GM15510 (cell line): ENCODE data around the gene PLEKHH1.

Experiments used
- POLR2A ChIP-seq: IDR thresholded peaks from 3 replicates; pipeline ENCODE4 v1.6.1; 2011; ENCODE audit warnings: borderline replicate concordance; ENCODE audit not compliant: insufficient read length; ENCODE audit errors: extremely low read depth

Gene PLEKHH1

DNA sequence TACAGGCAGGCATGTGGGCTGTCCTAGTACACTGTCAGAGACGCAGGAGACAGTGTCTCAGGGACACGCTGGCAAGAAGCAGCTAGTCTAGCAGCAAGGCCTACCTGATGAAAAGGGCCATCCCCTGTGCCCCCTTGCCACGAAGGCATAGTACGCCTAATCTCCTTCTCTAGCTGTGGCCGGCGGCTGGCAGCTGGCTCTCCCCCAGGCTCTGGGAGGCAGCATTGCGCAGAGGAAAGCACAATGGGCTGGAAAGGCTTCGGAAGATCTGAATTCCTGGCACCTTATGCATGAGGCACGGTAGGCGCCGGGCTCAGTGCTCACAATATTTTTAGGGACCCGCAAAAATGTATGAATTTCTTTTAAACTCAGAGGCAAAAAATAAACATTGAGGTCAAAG is 16.0 kb upstream of the PLEKHH1 start:
- no peak for TF ChIP-seq POLR2A

DNA sequence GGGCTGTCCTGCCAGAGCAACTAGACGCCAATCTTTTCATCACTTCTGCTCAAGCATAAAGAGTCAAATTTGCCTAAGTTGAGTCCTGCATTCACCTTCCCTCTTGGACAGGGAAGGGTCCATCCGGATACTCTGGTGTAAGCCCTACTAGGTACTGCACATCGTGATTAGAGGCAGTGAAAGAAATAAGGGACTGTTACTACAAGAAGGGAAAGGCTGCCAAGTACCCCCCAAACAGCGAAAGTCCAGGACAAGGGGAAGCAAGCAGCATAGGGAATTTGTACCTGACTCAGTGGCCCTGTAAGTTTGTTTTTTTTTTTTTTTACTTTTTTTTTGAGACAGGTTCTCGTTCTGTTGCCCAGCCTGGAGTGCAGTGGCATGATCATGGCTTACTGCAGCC is 13.7 kb upstream of the PLEKHH1 start:
- TF ChIP-seq POLR2A = no peak

DNA sequence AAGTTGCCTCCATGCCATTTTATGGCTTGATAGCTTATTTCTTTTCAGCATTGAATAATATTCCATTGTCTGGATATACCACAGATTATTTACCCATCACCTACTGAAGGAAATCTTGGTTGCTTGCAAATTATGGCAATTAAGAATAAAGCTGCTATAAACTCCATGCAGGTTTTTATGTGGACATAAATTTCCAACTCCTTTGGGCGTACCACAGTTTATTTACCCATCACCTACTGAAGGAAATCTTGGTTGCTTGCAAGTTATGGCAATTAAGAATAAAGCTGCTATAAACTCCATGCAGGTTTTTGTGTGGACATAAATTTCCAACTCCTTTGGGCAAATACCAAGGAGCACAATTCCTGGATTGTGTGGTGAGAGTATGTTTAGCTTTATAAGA is 12.6 kb upstream of the PLEKHH1 start:
- TF ChIP-seq POLR2A = no peak

DNA sequence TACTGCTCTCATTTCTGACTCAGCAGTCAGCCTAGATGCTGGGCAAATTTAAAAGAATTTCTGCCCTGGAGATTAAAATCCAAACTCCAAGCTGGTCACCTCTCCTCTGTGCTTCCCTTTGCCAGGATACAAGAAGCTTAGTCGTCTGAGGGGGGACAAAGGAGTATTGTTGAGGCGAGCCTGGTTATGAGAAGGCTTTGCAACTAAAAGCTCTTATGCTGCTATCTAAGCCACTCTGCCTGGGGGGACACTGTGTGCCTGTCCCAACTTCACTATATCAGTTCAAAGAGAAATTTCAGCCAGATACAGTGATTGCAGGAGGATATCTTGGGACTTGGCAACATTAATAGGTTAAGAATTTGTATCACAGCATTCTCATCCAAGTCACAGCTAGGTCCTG is 10.8 kb upstream of the PLEKHH1 start:
- no peak for TF ChIP-seq POLR2A

DNA sequence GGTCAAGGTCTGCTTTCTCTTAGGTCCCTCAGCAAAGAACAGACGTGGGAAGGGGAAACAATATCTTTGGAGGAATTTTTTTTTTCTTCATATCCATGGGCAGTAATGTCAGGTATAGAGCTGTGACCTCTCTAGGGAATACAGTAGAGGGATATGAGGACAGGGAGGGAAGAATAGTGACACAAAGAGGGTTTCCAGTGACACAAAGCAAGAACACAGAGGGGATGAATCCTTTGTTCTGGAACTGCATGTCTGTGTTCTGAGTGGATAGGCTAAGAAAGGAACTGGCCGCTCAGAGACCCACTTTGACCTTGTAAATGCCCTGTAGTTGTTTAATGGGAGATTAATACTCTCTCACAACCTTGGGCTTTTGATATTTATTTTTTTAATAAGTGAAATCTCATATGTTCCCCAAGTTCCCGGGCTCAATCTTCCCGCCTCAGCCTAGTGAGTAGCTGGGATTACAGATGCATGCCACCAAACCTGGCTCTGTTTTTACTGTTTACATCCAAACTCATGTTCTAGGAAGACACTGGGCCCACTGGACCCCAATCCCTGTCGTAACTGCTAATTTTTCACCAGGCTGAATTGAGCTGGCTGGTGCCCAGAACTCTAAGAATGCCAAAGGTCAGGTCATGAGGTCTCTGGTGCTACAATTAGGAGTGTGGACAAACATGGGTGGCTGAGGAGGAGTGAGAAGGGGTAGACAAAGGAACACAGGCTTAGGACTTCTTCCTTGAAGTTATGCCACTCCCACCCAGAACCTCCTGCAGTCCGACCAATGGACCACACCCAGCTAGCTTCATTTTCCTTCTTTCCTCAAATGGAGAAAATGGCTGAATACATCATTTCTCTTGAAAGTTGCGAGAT is 9.1 kb upstream of the PLEKHH1 start:
- no peak for TF ChIP-seq POLR2A

DNA sequence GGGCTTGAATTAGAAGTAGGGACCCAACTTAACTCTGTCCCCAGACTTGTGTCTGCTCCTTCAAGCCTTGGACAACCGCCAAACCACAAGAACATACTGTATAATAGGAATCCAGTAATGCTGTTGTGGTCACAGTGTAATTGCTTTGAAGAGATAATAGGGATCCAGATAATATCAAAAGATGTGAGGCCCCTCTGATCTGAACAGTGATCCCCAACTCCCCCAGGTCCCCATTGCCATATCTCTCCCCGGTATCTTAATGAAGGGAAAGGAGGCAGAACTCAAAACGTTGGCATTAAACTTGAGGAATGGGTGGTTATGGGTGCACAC is 8.5 kb upstream of the PLEKHH1 start:
- TF ChIP-seq POLR2A = no peak

DNA sequence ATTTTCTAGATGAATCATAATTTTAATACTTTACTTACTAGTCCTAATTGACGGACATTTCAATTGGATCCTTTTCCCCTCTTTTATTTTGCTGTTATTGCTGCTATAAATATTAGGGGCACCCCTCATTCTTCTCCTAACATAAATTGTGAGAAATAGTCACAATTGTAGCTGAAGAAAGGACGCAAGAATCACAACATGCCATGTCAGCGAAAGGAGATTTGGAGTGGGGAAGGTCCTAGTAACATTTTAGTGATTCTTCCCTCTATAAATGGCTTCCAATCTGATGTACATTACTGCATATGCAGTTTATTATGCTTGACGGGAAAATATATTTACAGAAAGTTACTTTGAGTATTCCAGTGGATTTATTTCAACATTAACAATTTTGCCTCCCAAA is 7.7 kb upstream of the PLEKHH1 start:
- no peak for TF ChIP-seq POLR2A

DNA sequence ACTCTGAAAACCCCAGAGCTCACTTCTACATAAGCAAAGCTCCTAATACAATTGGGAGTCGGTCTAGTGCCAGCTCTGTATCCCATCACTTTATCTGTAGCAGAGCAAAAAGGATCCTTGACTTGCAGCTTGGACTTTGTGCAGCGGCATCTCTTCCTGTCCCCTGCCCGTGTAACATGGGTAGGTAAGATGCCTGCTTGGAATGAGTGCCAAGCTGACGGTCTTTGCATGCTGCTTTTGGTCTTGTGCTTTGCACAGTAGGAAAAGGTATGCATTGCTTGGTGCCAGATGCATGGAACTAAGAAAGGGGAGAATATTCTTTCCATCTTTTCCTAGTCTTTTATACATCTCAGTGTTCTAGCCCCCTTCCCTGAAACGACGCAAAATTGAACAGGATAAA is 6.9 kb upstream of the PLEKHH1 start:
- no peak for TF ChIP-seq POLR2A

DNA sequence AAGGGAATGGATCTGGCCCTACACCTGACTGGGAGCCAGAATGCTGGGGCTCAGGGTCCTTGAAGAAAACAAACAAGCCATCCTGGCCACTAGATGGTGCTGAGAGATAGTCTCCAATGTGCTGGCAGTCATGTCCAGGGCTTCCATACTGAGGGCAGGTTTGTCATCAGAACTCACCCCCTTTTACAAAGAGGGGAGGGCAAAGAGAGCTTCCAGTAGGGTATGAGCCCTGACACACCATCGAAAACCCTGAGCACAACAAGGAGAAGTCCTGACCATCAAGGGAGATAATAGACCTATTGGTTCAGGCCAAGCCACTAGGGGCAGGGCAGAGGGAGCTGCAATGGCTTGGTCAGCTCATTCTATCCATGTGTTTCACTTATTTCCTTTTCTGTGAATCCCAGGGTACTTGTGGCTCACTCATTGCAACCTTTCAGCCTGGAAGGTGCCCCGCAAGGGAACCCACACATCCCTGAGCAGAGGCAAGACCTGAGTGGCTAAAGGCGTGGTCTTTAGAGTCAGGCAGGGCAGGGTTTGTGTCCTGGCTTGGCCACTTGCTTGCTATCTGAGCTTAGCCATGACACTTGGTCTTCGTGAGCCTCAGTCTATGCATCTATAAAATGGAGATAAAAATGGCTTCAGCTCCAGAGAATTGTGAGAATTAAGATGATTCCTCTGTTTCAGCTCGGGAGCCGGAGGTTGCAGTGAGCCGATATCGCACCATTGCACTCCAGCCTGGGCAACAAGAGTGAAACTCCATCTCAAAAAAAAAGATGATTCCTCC is 6.2 kb upstream of the PLEKHH1 start:
- no peak for TF ChIP-seq POLR2A

DNA sequence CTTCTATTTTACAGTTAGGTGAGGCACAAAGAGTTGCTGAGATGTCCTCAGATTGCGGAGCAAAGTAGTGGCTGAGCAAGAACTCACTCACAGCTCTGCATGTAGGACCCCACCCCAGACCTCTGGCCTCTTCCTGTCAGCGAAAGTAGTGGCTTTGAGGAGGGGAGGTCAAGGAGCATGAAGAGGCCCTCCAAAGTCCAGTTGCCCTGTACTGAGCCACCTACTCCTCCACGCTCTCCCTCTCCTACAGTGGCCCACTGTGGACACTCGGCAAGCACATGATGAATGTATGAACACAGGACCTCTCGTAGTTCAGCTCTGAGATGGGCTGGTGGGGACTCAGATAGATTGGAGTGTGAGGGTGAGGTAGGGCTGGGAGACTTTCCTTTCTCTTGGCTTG is 5.3 kb upstream of the PLEKHH1 start:
- no peak for TF ChIP-seq POLR2A

DNA sequence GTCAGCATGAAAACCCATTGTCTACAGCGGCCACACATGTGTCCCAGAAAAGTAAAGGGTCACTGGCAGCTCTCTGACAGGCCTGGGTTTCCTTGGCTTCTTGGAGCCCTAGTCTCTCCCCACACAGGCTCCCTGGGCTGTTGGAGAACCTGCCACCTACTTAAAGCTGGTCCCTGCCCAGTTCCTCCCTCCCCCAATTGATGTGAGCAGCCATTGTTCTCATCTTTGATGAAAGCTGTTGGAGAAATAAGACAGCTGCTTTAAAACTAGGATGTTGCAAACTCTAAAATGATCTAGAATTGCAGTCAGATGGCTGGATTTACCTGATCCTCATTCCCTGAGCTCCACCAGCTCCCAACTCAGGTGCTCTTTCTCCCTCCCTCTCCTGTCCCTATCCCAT is 4.8 kb upstream of the PLEKHH1 start:
- TF ChIP-seq POLR2A = no peak

DNA sequence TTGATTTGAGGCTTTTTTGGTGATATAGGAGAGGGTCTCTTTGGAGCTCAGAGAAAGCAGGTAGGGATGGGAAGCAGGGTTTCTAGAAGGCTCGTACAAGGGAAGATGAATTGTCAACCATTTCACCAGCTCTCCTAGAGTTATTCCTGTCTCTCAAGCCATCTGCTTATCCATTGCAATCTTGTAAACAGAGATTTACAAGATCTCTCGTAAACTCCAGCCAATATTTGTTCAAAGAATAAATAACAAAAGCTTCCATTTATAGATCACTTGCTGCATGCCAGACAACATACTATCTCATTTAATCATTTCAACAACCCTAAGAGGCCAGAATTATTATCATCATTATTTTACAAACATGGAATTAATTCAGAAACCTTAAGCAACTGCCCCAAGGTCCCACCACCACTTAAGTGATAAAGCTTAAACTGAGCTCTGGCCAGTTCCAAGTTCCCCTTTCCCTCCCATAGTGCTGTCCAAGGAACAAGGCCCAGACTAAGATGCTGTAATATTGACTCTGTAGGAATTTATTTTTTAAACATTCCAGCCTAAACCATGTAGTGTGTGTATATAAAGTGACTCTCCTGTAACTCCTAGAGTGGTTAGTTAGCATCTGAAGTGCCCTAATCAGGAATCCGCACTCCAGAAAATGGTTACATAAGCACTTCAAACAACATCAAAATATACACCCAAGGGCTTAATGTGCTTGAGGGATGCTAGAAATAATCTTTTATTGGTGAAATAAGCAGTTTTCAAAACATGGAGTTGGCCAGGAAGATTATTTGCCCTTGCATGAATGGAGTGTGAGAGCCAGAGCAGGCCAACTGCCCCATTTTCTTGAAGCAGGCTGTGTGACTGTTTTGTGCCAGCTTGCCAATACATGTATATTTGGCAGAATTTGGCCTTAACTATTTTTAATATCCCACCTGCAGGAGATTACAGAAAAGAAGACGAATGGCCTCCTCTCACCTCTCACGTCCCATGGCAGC is 2.8 kb upstream of the PLEKHH1 start:
- TF ChIP-seq POLR2A = no peak

DNA sequence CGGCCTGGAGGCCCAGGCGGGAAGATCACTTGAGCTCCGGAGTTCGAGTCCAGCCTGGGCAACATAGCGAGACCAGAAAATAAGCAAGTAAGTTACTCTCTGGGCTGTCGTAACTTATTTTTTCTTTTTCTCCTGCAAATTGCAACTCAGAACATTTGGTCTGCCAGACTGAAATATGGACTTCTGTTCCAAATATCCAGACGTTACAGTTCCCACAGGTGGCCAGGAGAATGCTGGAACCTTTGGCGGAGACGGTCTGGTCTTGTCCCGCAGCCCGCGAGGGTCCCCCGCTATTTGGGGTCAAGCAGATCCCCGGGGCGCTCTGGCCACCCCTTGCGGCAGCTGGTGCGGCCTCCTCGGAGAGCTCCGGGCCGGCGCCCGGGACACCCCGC is 488 bp upstream of the PLEKHH1 start:
- TF ChIP-seq POLR2A = no peak

DNA sequence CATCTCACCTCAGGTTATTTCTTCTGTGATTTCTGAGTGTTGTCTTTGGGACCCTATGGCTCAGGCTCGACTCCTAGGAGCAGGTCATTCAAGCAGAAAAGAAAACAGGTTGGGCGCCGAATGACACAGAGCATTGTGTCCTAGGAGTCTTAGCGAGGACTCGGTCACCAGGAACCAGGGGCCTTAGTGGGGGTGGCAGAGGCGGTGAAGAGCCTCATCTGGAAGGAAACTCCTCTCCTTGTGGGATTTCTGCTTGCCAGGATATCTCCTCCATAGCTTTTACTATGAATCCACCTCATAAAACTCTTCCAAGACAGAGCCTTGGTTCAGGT is 630 bp downstream of the PLEKHH1 start:
- no peak for TF ChIP-seq POLR2A

DNA sequence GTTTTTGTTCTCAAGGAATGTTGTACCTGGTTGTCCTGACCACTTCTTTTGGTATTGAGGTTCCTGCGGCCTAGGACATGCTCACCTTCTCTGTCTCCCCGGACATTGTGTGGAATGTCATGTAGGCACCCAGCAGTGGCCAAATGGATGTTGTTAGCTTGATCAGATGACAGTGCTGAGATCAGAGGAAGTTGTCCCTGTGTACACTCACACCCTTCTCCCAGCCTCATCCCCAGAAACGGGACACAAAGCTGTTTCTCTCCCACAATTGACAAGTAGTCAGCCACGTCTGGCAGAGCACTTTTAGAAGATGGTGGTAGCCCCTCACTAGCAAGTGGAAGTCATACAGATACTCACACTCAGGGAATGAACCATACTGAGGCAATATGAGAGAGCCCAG is 3.0 kb downstream of the PLEKHH1 start:
- TF ChIP-seq POLR2A = no peak

DNA sequence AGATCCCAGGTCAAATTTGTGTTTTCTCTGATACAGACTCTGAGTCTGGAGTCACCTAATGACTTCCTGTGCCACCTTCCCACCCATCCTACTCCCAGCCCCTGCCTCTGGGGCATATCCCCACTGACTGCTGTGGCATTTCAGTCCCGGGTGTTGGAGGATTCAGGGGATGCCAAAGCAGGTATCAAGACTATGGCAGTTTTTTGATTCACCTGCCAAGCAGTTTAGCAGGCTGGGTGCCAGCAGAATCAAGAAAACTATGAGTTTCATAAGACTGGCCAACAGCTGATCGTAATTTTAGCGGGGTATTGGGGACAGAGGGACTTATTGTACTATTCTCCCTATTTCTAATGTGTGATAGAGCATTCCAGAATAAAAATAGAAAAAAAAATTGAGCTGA is 4.6 kb downstream of the PLEKHH1 start:
- no peak for TF ChIP-seq POLR2A

DNA sequence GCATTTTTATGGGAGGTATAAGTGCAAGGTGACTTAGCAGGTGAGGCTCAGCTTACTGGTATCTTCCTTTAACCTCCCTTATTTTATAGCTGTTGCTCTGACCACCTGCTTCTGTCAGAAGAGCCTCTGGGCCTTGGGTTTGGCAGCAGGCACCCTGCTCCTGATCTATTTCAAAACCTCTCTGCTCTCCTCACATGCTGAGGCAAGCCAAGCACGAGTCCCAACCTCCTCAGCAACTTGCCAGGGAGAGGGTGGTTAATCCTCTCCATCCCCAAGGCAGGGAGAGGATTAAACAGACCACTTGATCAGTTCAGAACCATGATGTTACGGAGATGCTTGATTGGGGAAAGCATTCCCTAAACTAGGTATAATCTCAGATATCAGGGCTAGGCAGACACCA is 5.4 kb downstream of the PLEKHH1 start:
- TF ChIP-seq POLR2A = no peak
